ENCODE data around the gene PSORS1C1. TPM values are rescaled to one million over a fixed set of nuclear protein-coding genes. Genes with fewer than 3 reads are reported as not detected.

The PSORS1C1 gene
- total RNA-seq, 1 donor from 2014 or later: 1.2 TPM

DNA sequence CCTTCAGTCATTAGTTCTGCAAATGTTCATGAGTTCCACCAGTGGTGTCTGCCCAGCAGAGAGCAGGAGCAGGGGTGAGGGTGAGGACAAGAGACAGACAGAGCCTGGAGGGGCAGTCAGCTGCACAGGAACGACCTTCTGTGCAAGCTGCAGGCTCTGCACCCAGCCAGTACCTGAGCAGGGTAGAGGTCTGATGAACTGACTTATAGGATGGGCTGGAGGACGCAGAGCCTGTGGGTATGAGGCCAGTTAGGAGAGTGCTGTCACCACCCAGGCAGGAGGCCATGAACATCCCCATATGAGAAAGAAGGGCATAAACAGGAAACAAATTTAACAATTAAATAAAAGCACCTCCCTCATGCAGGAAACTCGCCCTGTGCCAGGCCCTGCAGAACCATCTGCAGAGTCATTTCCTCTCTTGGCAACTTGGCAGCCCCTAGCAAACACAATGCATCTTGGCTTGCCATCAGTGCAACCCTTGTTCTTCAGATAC, 20.2 kb upstream of the PSORS1C1 start:
- DNase-seq (ENCODE audit: low spot score): no peak

DNA sequence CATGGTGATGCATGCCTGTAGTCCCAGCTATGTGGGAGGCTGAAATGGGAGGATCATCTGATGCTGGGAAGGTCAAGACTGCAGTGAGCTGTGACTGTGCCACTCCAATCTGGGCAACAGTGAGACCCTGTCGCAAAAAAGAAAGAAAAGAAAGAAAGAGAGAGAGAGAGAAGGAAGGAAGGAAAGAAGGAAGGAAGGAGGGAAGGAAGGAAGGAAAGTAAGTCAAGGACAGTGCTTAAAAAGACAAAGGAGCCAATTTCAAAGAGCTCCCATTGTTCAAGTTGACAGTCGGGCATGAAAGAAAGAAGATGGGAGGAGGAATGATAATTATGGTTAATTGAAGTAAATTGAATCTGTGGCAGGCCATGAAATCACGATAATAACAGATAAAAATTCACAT, 18.4 kb upstream of the PSORS1C1 start:
- DNase-seq (ENCODE audit: low spot score): no peak

DNA sequence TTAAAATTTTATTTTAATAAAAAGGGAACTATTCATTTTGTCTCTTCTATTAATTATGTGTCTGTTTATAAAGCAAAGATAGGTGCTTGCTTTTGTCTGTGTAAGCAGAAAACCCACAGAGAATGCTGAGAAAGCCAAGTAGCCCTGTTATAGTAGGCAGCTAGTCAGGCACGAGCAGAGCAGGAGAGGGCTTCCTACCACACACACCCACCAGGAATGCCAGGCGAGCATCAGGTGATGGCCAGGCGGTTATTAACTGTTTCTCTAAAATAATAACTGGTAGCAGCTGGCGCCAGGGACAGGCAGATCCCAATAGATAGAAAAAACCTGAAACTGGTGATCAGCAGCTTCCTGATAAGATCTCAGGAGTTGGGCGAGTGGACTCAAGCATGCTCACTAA, 17.9 kb upstream of the PSORS1C1 start:
- no peak for DNase-seq (ENCODE audit: low spot score)

DNA sequence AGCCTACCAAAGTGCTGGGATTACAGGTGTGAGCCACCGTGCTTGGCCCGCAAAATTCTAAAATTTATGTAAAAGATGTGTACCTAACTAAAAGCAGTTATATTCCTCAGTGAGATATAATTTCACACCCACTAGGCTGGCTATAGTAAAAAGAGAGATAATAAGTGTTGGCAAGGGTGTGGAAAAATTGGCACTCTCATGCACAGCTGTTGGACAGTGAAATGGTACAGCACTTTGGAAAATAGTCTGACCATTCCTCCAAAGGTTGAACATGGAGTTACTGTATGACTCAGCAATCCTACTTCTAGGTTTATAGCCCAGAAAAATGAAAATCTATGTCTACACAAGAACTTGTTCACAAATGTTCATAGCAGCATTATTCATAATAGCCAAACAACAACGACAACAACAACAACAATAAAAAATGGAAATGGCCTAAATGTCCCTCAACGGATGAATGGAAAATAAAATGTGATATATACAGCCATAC, 16.1 kb upstream of the PSORS1C1 start:
- no peak for DNase-seq (ENCODE audit: low spot score)

DNA sequence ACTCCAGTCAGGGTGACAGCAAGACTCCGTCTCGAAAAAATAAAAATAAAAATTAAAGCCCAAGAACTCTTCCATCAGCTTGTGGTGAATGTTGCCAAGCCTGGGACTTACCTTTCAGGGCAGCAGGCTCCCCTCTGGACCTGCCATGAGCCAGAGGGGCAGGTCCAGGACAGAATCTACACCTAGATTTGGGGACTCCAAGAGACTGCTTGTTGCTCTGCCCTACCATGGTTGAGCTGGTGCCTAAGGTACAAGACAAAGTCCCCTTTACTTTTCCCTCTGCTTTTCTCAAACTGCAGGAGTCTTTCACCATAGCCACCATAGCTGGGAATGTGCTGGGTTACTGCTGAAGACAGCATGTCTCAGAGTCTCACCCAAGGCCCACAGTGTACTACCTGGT, 11.5 kb upstream of the PSORS1C1 start:
- no peak for DNase-seq (ENCODE audit: low spot score)

DNA sequence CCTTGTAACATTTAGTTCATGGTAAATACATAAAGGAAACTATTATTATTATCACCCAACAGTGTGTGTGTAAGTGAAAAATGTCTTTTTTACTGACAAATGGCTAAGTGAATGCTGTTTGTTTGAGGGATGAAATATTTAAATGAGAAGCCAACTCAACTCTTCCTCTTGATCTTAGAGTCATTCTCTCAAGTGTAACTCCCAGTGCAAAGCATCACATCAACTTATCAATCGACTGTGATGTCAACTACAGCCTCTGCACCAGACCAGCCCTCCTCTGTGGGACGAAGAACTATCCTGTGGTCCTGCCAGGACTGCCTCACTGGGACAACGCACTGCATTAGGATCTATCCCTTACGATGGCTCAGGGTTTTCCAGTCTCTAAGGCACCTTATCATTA, 7.5 kb upstream of the PSORS1C1 start:
- DNase-seq (ENCODE audit: low spot score): no peak

DNA sequence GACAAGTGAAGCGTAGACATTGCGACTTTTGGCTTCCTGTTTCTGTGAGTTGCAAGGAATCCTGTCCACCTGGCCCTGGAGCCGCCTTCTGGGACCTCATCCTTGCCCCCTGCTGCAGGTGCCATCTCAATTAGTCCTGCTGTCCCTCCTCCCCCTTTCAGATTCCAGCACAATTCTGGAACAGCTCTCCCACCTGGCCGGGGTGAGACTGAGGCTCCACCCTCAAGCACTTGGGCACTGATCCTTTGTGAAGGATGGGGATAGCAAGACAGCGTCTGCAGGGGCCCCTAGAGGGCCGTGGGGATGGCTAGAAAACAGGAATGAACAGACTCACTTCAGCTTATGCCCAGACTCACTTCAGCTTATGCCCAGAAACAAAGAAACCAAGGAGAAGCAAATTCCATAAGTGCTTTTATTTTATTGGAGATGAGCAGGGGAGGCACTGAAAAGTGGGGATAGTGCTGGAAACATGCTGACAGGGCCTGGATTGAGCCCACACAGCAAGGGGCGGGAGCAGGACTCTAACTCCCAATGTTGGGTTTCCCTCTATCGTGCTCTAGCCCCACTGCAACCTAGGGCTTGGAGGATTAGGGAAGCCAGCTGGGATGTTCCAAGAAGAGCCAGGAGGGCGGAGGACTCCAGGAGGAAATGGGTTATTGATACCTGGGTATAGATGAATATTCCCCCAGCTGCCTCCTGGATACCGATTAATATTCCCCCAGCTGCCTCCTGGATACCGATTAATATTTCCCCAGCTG, 3.6 kb upstream of the PSORS1C1 start:
- no peak for DNase-seq (ENCODE audit: low spot score)

DNA sequence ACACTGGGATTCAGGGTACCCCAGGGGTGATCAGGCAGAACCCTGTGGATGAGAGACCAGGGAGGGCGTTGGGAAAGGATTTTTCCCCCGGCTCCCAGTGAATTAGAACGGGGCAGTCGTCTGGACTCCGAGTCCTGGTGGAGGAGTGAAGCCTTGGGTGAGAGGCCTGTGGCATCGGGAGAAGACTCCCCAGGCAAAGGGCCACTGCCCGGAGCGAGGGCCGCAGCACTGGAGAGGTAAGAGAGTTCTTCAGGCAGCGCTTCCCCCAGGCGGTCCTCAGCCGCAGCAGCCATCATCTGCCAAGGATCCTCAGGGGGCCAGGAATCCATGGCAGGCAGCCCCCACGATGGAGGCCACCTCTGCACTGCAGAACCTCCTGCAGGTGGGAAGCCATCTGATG, 2.9 kb upstream of the PSORS1C1 start:
- no peak for DNase-seq (ENCODE audit: low spot score)

DNA sequence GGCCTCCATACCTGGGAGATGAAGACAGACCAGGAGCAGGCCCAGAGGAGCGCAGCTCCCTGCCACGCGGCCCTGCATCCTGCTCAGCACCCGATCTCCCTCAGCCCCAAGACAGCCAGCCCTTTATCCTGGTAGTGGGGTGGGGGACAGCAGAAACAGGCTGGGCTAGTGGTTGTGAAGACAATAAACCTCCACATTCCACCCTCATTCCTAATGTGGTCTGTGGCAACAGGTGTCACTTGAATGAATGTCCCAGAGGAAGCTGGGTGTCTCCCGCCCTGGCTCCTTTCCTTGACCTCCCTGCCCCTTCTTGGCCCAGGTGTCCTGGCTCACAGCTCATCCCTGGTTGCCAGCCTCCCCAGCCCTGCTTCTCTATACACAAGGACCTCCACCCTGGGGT, 2.1 kb upstream of the PSORS1C1 start, which contains the start of gene C6orf15:
C6orf15 (minus strand) TSS at position 98 of the 400 bp plus-strand sequence; CDS start at position 78, 20 bp downstream.
- no peak for DNase-seq (ENCODE audit: low spot score)

DNA sequence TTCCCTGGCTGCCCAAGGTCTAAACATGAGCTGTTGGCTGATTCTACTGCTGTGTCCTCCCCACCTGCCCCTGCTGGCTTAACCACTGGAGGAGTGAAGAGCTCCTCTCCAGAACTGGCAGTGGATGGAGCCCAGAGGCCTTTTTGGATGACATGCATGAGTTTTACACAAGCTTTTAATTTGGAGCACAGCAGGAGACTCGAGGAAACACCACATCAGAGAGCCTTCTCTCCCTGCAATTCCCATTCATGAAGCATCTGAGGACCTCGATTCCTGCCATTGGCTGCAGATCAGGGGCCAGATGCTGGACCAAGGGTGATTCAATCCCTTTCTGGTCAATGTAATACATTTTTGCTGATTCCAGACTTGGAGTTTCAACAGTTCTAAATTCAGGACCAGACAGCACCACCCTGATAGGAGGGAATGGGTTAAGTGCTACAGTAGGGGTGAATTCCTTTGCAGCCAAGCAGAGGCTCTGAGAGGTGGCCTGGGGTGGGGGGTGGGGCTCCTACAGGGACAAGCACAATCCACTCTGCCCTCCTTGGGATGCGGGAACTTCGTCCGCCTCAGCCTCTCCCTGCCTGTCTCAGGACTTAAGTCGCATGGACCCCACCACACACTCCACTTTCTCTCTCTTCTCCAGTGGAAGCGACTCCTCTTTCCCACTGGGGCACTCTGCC, 599 bp upstream of the PSORS1C1 start:
- peak; percentile 71 for DNase-seq (ENCODE audit: low spot score)

DNA sequence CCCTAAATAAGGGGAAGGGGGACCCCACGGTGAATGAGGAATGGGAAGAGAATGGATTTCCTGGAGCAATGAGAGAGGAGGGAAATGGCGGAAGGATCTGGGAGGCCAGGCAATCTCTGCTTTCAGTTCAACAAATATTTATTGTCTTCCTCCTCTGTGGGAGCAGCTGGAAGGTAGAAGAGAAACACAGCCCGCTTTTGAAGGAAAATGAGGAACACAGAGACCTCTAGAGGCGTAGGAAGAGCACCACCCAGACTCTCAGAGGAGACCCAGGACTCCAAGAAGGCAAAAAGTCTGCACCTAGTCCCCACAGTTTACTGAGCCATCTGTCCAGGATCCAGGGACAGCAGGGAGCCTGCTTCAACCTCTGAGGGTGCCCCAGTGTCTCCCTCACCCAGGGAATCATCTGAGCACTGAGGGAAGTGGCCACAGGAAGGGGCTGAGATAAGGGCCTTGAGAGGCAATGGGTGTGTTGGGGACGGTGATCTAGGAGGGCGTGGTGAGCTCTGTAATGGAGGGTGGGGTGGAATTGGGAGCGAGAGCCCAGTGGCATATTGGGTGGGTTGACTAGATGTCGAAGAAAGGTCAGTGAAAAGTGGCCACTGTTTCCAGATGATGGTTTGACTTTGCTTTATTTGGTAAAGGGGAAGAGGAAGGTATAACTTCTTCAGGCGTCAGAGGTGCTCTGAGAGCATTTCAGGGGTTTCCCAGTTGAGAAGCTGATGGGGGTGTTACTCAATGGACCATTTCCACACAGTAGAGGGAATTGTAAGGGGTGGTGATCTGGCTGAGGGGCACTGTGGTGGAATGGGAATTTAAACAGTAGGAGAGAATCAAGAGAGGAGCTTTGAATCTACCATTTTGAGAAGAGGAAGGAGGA, 610 bp downstream of the PSORS1C1 start:
- DNase-seq (ENCODE audit: low spot score): peak; percentile 72

DNA sequence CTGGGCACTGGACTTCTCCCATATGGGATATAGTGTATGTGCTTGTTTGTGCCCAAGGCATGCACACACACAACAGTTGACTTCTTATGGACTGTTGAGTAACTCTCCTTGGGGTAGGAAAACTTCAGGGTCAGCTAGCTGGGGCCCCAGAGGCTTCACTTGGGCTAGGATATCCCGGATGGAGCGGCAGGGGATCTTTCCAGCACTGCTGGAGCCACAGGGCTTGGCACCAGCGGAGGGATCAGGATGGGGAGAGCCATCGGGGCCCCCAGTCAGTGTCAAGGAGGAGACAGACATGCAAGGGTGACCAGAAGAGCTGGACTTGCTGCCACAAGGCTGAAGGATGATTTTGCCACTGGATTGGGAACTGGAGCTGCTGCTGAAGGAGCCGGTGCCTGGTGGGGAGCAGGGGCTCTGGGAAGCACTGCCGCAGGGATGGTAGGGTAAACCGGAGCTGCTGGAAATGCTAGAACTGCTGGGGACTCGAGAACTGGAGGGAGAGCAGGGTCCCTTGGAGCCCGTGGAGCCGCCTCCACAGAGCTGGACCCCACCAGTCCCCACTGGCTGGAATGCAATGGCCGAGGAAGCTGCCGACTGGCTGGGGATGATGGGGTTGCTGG, 1.5 kb downstream of the PSORS1C1 start:
- DNase-seq (ENCODE audit: low spot score): no peak

DNA sequence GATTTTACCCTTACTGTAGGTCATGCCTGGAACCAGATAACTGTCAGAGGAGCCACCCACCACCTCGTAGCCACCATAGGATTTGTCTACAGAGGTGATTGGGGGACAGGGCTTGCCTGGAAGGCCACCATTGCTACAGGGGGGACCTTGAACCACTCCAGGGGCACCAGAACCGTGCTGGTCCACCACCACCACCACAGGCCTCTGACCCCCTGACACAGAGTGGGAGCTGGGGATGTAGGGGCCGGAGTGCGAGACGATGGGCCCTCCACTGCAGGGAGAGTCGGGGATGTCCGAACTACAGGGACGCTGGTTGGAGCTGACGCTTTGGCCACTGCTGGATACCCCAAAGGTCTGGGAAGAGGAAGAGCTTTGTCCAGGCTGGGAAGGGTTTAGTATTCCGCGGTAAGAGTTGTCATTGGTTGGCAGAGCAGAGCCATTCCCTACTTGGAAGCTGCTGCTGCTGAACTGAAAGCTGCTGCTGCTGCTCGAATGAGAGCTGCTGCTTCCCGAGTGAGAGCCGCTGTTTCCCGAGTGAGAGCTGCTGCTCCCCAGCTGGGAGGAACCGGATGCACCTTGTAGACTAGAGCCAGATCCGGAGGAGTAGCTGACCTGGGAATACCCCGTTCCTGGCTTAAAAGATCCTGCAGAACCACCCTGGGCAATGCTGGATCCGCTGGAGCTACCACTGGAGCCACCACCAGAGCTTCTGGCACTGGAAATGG, 2.2 kb downstream of the PSORS1C1 start:
- no peak for DNase-seq (ENCODE audit: low spot score)

DNA sequence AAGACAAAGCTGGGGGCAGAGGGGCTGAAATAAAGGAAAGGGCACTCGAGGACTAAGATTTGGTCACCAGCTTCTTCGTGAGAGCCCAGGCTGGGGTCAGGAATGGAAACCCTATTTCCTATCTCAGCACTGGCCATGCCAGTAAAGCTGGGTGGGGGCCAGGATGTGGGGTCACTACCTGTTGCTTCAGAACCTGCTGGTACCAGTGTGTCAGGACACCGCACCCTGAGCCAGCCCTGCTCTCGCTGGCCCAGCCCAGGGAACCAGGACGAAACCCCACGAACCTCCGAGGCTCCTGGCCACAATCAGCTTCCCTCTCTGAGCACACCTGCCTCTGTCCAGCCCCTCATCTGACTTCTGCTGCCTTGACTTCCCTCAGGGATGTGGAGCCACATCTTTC, 3.6 kb downstream of the PSORS1C1 start:
- no peak for DNase-seq (ENCODE audit: low spot score)

DNA sequence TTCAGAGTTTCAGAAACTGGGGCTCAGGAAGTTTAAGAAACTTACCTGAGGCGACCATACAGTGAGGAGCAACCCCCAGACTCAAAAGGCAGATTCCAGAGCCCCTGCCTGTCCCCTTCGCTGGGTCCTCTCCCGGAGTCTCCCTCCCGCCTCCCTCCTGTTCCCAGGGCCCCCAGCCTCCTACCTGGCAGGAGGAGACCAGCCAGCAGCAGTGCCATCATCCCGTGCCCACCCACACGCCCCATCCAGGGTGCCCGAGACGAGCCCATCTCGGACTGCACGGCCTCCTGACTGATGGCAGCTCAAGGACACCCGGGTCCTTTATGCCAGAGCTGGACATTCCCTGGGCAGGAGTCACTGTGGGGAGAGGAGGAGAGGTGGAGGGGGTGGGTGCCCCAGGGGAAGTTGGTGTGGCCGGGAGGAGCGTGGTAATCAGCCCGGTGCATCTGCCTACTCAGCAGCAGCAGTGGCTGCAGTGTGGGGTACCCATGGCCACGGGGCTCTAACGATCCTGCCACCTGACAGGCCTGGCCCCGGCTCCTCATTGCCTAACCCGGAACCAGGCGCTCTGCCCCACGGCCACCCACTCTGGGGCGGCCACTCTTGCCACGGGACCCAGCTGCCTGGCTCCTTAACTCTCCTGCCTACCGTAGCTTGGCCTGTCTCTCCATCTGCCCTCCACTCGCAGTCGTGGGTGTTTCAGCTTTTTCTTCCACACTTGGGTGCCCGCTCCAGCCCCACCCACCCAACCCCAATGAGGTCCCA, 5.7 kb downstream of the PSORS1C1 start, which contains the start of gene CDSN:
CDSN (minus strand) TSS at position 296 of the 765 bp plus-strand sequence; CDS start at position 269, 27 bp downstream.
- no peak for DNase-seq (ENCODE audit: low spot score)

DNA sequence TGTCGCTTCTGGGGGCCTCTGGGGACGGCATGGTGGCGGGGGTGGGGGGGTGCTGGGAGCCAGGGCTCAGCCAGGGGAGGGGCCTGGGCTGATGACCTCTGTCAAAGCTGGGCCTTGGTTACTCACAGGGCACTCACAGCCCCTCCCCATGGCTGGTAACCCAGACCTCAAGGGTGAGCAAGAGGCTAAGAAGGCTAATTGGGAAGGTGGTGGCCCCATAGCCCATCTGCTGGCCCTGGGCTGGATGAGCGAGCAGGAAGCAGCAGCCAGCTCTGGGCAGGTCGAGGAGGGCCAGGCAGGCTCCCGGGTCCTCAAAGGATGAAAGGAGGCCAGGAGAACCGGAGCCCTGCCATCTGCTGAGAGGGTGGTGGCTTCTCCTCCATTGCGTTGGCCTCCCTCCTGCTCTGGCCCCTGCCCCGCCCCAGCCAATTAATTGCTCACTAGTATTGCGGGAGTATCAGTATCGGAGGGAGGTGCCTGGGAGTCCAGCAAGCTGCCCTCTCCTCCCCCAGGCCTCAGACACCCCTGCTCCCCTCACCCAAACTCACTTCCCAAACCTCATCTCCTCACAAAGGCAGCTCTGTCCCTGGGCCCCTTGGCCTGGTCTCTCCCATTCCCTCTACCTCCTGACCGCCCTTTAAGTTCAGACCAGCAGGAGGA, 6.7 kb downstream of the PSORS1C1 start:
- DNase-seq (ENCODE audit: low spot score): no peak

DNA sequence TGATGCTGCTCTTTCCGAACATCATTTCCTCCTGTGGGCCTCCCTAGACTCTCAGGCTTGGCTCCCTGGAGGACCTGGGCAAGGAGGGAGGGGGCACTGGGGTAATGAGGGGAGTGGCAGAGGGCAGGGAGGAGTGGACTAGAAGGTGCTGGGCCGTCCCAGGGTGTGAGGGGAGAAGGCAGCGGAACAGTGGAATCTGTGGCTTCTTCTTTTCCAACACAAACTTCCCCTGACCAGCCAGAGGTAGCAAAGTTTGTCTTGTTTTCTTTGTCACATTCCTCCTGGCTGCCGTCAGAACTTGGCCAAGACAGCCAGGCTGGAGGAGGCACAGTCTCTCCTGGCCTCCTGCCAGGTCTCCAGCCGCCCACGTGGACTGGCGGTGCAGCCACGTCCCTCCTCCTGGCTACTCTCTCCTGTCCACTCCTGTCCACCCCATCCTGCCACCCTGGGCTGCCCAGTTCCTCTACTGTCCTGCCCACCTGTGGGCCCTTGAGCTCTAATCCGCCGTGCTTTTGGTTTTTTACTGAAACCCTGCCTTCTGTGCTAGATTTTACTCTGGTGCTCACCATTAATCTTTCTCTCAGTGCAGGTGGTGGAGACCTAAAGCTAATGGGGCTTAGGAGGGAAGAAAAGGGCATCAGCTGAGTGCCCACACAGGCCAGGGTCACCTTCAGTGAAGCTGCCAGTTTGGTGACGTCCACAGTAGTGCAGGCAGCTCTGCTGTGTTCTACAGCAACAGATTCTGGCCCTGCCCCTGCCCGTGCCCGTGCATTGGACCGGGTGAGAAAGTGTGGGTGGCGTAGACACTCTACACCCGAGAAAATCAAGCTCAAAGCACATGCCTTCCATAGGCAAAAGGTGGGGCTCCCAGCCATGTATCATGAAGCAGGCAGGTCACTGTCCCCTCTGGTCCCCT, 8.4 kb downstream of the PSORS1C1 start:
- peak; percentile 93 for DNase-seq (ENCODE audit: low spot score)

DNA sequence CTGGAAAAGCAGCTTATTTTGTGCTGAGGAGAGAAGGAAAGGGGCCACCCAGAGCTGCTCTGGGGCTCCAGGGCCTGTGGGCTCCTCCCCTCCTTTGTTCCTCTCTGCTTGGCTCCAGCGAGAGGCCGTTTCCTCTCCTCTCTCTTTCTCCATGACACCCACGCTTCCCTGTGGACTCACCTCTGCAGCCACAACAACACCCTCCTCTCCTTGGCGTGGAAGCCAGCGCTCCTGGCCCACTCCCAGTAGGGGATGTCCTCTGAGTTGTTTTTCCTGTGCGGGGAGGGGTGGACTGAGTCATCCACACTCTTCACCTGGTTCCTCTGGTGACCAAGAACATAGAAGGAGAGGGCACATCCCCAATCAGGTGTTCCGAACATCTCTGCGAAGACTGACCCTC, 10.6 kb downstream of the PSORS1C1 start:
- DNase-seq (ENCODE audit: low spot score): no peak

All from umbilical cord (tissue), 2 donors.